DMS53 treated with DMSO at 0.1 percent for 48 hours (cell line): ENCODE measurements around the gene PHF23.

Source experiments
- DNase-seq: peaks from one replicate; lab custom pipeline; 2025; ENCODE audit not compliant: unreplicated experiment; lab: John Stamatoyannopoulos, UW

The PHF23 gene

DNA sequence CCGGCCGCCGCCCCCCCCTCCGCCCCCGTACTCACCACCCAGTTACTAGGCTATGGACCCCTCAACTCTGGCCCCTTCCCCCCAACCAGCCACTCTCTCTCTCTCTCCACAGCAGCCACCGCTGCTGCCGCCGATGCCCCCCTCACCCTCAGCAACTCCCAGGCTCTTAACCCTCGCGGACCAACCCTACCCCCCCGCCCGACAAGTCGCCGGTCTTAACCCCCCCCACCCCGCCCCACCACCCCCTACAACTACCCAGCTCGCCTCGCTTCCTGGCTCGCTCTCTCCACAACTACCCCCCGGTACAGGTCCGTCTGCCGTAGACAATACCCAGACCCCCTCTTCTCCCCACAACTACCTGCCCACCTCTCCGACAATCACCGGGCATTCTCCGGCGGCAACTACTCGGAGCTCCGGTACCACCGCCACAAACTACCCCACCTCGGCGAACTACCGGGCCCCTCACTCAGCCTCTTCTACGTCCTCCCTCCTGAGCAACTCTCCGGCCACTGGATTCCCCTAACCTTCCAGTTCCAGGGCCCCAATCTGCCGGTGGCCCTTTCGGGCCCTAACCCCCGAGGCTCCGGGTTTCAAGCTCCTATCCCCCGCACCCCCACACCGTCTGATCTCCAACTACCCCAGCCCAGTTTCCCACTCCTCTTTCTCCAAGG, 702 bp downstream of the PHF23 start:
- no peak for DNase-seq

DNA sequence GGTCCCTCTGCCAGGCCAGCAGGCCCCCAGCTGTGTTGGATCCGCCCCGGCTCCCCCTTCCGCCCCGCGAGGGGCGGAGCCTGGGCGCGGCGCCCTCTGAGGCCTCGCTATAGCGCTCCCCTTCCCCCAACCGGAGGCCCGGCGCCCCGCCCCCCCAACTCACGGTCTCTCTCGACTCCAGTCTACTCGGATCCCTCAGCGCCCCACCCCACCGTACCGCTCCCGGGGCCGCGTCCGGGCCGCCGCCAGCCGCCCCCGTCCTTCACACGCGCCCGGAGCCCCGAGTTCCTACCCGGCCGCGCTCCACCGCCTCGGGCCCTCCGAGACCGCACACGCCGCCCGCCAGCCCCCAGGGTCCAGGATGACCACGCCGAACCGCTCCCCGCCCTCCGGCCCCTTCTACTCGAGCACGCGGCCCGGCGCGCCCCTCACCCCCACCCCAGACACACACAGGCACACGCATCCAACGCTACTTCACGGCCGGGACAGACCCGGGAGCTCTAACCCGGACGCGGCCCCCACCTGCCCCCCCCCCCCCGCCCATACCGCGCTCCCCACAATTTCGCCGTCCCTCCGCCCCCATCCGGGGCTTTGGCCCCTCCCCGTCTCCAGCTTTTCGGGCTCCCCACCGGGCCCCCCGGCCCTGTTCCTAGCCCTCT, 1.4 kb downstream of the PHF23 start:
- DNase-seq, result no peak

DNA sequence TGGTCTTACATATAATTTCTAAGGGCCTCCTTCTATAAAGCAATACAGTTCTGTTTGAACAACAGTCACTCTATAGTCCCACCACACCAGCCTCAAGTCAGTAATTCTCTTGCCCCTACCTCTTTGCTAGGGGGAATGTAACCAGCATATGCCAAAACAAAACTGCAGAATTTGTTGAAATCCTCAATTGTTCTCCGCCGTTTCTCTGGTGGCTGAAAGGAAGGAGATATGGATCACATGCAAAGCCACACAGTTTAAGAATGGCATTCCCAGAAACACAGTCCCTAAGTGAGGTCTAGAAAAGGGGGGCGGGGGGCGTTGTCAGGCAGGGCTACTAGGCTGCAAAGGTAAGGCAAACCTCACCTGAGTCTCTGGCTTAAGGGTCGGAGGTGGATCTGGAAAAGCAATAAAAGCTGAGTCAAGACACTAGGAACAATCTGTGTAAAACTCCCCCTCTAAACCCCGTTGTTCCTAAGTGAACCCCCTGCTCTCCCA, 1.9 kb downstream of the PHF23 start:
- DNase-seq, result no peak

DNA sequence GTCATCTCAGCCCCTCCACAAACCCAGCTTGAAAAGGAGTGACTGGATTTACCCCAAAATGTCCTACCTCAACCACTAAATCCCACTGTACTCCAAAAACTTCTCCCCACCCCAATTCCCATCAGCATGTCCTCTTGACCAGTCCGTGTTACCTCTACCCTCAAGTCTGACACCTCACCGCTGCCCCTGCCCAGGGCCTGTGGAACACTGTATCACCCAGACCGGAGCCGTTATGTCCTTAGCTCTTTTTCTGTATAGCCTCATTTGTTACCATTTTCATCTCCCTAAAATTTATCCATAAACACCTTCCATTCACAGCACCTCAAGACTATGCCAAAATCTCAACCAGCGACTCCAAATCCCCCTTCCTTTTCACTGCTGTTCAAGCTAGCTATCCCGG, 2.4 kb downstream of the PHF23 start:
- DNase-seq, result no peak

DNA sequence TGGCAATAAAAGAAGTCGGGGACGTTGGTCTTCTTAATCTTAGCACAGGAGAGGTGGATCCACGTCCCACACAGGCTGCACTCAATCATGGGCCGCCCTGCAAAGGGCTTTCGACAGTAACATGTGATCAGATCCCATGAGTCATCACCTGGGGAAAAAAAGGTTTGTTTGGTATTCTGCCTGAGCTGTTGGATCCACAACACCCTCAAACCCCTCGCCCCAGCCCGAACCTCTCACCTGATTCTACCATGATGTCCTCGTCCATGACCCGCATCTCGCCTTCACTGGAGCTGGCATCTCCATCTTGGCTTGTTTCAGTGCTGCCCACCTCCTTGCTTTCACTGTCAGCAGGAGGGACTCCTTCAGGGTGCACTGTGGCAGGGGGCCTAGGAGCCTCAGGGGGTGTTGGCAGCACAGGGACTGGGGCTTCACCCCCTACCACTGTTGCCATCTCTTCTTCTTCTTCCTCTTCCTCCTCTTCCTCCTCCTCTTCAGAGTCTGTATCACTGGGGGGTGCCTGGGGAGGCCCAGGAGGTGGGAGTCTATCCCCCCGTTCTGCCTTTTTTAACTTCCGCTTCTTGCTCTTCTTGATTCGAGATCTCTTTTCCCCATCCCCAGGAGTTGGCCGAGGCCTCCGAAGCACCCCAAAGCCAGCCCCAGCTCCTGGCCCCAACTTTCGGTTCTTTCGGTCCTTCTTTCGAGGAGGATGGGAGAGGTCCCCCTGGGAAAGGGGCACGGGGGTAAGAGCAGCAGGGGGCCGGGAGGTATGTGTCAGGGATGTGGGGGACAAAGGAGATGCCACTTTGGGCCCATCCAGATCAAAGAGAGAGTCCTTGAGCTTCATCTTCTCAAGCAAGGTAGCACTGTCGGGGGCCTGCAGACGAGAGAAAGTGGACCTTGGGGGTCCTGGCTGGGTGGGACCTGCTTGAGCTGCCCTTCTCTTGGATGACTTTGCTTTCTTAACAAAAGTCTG, 3.3 kb downstream of the PHF23 start:
- DNase-seq, result no peak

DNA sequence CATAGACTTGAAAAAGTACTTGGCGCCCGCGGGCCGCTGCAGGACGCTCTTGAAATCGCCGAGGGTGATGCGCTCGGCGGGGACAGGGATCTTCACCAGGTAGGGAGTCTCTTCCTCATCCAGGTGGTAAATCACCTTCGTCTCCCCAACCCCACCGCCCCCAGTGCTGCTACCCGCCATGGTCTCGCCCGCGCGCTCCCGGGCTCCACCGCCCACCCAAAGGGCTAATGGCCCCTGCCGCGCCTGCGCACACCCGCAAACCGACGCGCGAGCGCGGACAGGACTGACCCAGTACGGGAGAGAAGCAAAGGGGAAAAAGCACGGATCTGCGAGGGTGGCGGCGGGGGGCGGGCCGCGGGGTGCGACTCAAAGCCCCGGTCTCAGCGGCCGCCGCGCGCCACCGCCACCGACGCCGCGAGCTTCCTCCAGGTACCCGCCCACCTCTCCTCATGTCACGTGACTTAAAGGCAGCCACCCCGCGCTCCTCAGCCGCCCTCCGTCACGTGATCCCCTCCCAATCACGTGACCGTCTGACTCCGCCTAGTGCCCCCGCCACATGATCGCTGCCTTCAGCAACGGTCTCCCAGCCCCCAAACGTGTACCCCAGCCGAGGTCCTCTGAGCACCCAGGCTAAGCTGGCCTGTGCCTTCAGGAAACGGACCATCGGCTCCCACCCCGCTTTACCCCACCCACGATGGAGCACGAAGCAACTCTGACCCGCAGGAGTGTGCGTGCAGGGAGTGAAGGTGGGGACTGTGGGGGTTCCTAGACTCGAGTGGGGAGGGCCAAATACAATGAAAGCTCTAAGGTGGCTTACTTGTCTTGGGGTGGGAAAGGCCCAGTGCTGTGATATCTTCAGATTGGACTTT, 4.9 kb downstream of the PHF23 start, which contains the start of gene DVL2:
TSS of gene DVL2 (minus strand) at position 435 of the 869 bp plus-strand sequence. CDS start at position 180, 255 bp downstream.
- peak; percentile 92 for DNase-seq

DNA sequence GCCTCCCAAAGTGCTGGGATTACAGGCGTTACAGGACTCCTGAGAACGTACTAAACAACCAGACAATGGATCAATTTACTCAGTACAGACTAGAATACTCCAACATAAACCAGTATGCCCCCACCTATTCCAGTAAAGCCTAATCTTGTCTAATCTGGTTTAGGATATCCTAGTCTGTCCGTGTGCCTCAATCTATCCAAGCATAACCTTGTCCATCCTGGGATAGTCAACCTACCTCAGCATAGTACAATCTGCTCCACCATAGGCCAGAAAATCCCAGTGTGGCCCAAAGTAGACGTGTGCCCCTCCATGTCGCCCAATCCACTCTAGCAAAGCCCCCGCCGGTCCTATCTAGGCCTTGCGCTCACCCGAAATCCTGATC, 5.6 kb downstream of the PHF23 start:
- DNase-seq, result no peak

DNA sequence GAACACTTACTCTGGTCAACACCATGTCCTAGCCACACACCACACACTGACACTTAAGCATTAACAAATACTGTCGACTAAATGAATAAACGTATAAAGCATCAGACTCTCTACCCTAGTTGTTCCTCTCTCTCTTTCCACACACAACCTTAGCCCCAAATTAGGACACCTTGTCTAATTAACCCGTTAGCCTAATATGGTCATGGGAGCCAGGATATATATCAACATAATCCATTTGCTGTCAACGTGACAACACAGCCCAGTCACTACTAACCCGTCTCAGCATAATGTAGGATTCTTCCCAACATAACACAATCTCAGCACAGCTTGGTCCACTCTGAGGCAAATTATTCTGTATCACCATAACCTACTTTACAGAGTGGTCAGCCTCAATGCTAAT, 7.1 kb downstream of the PHF23 start:
- no peak for DNase-seq

DNA sequence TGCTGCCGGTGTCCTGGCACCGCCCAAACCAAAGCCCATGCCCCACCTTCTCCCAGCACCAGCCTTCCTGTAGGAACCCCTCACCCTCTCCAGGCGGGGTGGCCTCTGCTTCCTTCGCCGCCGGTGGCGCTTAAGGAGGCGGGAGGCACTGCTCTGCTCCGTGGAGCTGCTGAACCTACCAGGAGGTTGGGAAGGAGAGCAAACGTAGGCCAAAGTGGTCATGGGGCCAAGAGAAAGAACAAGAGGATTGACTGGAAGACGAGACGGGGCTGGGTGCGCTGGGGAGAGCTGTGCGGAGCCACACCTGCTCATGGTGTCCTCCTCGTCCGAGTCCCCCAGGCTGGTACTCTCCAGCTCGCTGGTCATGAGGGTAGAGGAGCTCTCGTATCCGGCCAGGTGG, 9.8 kb downstream of the PHF23 start:
- no peak for DNase-seq

DNA sequence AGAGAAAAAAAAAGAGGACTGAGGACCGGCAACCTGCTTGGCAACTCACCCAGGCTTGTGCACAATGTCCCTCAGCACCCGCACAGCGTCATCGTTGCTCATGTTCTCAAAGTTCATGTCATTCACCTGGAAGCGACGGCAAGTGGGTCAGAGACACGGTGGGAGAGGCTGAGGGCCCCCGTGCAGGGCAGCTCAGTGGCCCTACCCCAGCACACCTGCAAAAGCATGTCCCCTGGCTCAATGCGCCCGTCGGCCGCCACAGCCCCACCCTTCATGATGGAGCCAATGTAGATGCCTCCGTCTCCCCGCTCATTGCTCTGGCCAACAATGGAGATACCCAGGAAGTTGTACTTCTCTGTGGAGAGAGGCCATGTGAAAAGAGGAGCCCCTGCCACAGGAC, 10.3 kb downstream of the PHF23 start:
- no peak for DNase-seq

DNA sequence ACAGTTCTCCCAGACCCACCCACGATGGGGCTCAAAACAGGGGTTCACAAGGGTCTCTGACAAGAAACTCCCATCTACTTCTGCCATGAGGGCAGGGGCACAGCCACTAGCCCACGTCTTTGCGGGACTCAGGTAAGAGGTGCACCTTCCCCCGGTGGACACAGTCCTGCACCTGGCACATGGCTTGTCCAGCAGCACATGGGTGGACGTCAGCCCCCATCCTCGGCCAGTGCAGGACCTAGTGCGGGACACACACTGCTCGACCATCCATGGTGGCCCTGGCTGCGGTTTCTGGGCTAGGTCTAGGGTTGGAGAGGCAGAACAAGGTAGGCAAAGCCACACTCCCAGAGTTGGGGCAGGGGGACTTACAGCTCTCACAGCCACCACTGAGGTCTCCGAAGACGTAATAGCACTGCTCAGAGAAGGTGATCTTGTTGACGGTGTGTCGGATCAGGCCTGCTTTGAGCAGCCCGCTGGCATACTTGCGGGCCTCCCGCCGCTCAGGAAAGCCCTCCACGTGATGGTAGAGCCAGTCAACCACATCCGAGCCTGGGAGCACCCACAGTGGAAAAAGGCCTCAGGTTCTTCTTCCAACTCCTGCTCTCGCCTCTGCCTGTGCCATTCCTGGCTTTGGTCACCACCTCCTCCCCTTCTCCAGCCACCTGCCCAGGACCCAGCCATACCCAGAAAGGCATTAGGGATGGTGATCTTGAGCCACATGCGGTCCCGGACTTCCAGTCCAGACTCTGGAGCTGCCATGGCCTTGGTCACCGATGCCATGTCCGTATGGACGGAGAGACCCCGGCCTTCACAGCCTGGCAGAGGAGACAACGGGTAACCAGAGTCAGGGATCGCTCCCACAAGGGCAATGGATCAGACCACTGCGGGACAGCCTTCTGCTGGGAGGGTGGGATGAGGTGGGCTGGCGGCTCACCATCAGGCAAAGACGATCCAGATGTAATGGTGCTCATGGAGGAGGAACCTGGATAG, 12.2 kb downstream of the PHF23 start:
- no peak for DNase-seq

DNA sequence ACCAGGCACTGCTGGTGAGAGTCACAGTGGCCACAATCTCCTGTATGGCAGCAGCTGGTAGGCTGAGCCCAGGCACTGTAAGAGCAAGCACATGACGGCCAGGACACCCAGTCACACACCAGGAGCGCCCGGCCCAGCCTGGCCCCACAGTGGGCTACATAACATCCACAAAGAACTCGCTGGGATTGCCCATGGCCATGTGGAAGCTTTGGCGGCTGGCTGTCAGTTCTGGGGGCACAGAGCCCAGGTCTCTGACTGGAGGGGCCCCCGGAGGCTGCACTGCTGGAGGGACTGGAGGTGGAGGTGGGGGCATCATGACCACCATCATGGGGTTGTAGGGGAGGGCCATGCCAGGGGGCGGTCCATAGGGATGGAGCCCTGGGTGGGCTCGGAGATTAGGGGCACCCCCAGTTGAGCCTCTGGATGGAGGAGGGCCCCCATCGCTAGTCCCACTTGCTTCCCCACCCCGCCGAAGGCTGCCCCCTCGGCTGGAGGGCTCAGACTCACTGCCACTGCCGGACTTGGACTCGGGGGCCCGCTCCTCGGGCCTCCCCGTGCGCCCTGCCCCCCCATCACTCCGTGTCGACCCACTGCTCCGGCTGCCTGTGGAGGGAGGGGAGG, 13.4 kb downstream of the PHF23 start:
- DNase-seq, result no peak

DNA sequence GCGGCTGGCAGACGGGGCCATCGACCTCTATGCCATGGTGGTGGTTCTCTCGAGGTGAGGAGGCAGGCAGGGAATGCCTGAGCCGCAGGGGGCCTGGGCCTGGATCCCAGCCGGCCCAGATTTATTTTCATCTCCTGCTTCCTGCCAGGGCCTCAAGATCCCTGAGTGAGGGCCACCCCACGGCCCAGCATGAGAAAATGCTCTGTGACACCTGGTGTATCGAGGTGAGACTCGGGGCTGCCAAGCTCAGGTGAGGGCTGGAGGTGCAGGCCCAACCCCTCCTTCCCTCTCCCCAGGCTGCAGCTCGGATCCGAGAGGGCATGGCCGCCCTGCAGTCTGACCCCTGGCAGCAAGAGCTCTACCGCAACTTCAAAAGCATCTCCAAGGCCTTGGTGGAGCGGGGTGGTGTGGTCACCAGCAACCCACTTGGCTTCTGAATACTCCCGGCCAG, 14.6 kb downstream of the PHF23 start:
- DNase-seq, result no peak

DNA sequence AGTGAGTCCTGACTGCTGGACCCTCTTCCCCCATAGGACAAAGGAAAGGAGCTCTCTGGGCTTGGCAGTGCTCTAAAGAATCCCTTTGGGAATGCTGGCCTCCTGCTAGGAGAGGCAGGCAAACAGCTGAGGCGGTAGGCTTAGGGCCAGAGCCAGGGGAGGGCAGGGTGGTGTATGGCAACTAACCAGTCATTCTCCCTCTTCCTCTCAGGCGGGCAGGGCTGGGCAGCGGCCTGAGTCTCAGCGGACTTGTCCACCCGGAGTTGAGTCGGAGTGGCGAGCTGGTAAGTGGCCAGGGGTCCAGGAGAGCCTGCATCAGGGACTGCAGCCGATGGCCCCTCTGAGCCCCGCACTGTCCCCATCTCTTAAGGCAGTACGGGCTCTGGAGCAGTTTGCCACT, 15.1 kb downstream of the PHF23 start:
- DNase-seq, result no peak

DNA sequence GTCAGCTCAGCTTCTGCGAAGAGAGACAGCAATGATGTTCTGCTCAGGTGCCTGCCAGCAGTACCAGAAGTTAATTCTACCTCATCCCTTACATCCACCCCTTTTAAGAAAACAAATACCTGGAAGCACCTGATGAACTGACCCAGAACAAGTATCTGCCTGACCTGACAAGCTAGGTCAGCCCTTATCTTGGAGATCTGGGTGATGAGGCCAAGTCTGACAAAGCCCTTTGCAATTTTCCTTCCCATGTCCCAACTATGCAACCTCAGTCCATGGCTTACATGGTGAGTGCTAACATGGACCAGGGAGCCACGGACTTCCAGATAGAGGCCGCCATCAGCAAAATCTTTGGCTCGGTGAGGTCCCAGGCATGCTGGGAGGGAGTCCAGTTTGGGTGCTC, 15.9 kb downstream of the PHF23 start:
- no peak for DNase-seq

DNA sequence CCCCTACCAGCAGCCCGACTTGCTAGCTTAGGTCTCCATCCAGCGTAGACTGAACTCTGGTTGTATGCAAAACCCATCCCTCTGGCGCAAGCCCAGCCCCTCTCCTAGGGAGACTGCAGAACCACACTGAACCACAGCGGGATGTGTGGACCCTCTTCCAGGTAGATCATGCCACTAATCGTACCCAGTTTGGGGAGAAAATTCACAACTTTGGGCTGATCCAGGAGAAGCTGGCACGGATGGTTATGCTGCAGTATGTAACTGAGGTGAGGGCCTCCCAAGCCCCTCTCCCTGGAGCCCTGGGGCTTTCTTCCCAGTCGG, 16.3 kb downstream of the PHF23 start:
- DNase-seq, result no peak

DNA sequence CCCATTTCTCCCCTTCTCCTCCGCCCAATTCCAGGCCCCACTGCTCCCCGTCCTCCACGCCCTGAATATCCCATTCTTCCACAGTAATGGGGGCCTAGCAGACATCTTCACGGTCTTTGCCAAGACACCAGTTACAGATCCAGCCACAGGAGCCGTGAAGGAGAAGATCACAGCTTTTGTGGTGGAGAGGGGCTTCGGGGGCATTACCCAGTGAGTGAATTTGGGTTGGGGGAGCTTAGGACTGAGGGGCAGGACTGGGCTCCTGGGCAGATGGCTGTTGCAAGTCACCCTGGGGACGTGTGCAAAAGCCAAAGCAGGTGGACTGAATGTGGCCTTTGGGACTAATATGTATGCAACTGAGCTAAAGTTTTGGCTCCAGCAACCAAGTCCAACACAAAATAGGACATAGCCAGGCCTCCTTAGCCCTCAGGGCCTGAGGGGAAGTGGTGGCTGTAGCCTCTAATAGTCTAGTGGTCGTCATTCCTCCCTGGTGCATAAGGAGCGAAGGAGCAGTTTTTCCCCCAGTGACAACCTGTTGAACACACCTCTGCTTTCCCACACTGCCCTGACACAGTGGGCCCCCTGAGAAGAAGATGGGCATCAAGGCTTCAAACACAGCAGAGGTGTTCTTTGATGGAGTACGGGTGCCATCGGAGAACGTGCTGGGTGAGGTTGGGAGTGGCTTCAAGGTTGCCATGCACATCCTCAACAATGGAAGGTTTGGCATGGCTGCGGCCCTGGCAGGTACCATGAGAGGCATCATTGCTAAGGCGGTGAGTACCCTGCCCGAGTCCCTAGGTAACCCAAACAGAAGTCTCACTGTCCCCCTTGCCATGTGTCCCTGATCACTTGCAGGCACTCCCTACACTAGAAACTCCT, 16.9 kb downstream of the PHF23 start:
- no peak for DNase-seq
